GM19043 (cell line): Measurements from ENCODE around the gene GABBR1.
A peak's percentile ranks its signal among the peaks of the same experiment; 100 is the strongest.

Source experiments
- ATAC-seq: cut with Tn5 transposase; IDR thresholded peaks from one replicate; pipeline ENCODE4 v1.9.1; 2021; ENCODE audit warnings: low read depth; ENCODE audit not compliant: unreplicated experiment

The GABBR1 gene

GRCh38 chr6:29655658-29656057, 22.7 kb upstream of the GABBR1 start:
- ATAC-seq: no peak

- no peak for ATAC-seq
Measured at GRCh38 chr6:29653452-29654038, 20.6 kb upstream of the GABBR1 start.

GRCh38 chr6:29652198-29652584, 19.2 kb upstream of the GABBR1 start:
- no peak for ATAC-seq

- no peak for ATAC-seq
Measured at GRCh38 chr6:29651413-29652197, 18.6 kb upstream of the GABBR1 start.

- ATAC-seq: peak; percentile 94
Measured at GRCh38 chr6:29649701-29650673, 17.0 kb upstream of the GABBR1 start.

- no peak for ATAC-seq
Measured at GRCh38 chr6:29647927-29648642, 15.1 kb upstream of the GABBR1 start.

- no peak for ATAC-seq
Measured at GRCh38 chr6:29641430-29642148, 8.6 kb upstream of the GABBR1 start.

- no peak for ATAC-seq
Measured at GRCh38 chr6:29637247-29637646, 4.3 kb upstream of the GABBR1 start.

- ATAC-seq: peak; percentile 11
Measured at GRCh38 chr6:29633534-29633905, 537 bp upstream of the GABBR1 start.

GRCh38 chr6:29631860-29632731, 887 bp downstream of the GABBR1 start:
- peak; percentile 9 for ATAC-seq

- ATAC-seq: no peak
Measured at GRCh38 chr6:29631209-29631810, 1.7 kb downstream of the GABBR1 start.

- ATAC-seq: no peak
Measured at GRCh38 chr6:29630315-29630714, 2.7 kb downstream of the GABBR1 start.

GRCh38 chr6:29629571-29629970, 3.4 kb downstream of the GABBR1 start:
- no peak for ATAC-seq

GRCh38 chr6:29628419-29629281, 4.3 kb downstream of the GABBR1 start:
- ATAC-seq: no peak

GRCh38 chr6:29627755-29628418, 5.1 kb downstream of the GABBR1 start:
- ATAC-seq: no peak

GRCh38 chr6:29626948-29627754, 5.8 kb downstream of the GABBR1 start:
- ATAC-seq: no peak
